Glutamatergic neuron (in vitro differentiated cells): ENCODE data around the gene CC2D1A. TPM values are rescaled to one million over a fixed set of nuclear protein-coding genes. Genes with fewer than 3 reads are reported as not detected.

Experiments used
- DNase-seq: peaks from one replicate; pipeline ENCODE4 v3.0.0; 2022
- H3K27ac Mint-ChIP-seq: one replicate; pipeline ENCODE4 v1.8.0; 2020; ENCODE audit warnings: mild to moderate bottlenecking, mixed read lengths, inconsistent platforms; ENCODE audit not compliant: unreplicated experiment
- H3K27me3 Mint-ChIP-seq: one replicate; pipeline ENCODE4 v1.8.0; 2020; ENCODE audit warnings: mild to moderate bottlenecking, moderate library complexity, mixed read lengths, inconsistent platforms; ENCODE audit not compliant: unreplicated experiment
- H3K36me3 Mint-ChIP-seq: one replicate; pipeline ENCODE4 v1.8.0; 2020; ENCODE audit warnings: mild to moderate bottlenecking, mixed read lengths, inconsistent platforms; ENCODE audit not compliant: unreplicated experiment
- H3K4me1 Mint-ChIP-seq: one replicate; pipeline ENCODE4 v1.8.0; 2020; ENCODE audit warnings: mild to moderate bottlenecking, low read depth, mixed read lengths, inconsistent platforms; ENCODE audit not compliant: unreplicated experiment
- H3K4me3 Mint-ChIP-seq: one replicate; pipeline ENCODE4 v1.8.0; 2020; ENCODE audit warnings: mild to moderate bottlenecking, mixed read lengths, inconsistent platforms; ENCODE audit not compliant: unreplicated experiment
- H3K9me3 Mint-ChIP-seq: one replicate; pipeline ENCODE4 v1.8.0; 2020; ENCODE audit warnings: mild to moderate bottlenecking, moderate library complexity, mixed read lengths, inconsistent platforms; ENCODE audit not compliant: unreplicated experiment
- CTCF ChIP-seq: fragments of 200-600 bp; sonication (generic); IDR thresholded peaks from one replicate; pipeline ENCODE4 v1.5.0; 2021; ENCODE audit not compliant: partially characterized antibody, unreplicated experiment
- long read RNA-seq: library from polyadenylated mRNA; unstranded; transcript quantifications from one replicate; pipeline ENCODE4 v2.0.0, GENCODE V29; 2020; ENCODE audit not compliant: unreplicated experiment
- total RNA-seq: library from RNA; stranded (reverse); fragmentation: NEBNext Ultra II Directional; extraction: Animal tissue kit (Norgen Biotek cat#: 25700); gene quantifications from one replicate; pipeline ENCODE4 v1.2.1, GENCODE V29; 2021; ENCODE audit not compliant: unreplicated experiment

CC2D1A gene
- total RNA-seq, result 56.3 TPM
- long read RNA-seq, partial matches to known transcripts, result 4 of 10 reads
- long read RNA-seq, other reads (novel, unspliced or antisense), result 5 of 10 reads

- Mint-ChIP-seq H3K27ac (no peak within 1 kb of the TSS), H3K27me3 (no peaks in the 10 kb centered on the region), H3K4me1 (no peaks in the 10 kb centered on the region), H3K4me3 (peak within 1 kb of the TSS; percentile 79), H3K36me3 (no peaks in the 10 kb centered on the region), H3K9me3 (peaks cover 7% of the 10 kb centered on the region)
- no peak for TF ChIP-seq CTCF
- DNase-seq, result peak; percentile 93
Measured at GRCh38 chr19:13905634-13906520, at the start of gene CC2D1A, which contains the start of gene BRME1. Gene CC2D1A, plus strand, starts transcription at chr19:13906201. Its CDS starts 241 bp downstream, at chr19:13906442. Gene BRME1, minus strand, starts transcription at chr19:13906117. Its CDS starts 1,225 bp downstream, at chr19:13904892.

GRCh38 chr19:13856497-13856896, 49.5 kb upstream of the CC2D1A start:
- Mint-ChIP-seq H3K9me3 (no peaks in the 10 kb centered on the region), H3K4me1 (no peaks in the 10 kb centered on the region), H3K27ac (peak overlapping the region; percentile 73), H3K4me3 (no peak overlapping the region), H3K27me3 (peaks cover 2% of the 10 kb centered on the region), H3K36me3 (no peaks in the 10 kb centered on the region)
- no peak for TF ChIP-seq CTCF
- DNase-seq, result no peak

DNA sequence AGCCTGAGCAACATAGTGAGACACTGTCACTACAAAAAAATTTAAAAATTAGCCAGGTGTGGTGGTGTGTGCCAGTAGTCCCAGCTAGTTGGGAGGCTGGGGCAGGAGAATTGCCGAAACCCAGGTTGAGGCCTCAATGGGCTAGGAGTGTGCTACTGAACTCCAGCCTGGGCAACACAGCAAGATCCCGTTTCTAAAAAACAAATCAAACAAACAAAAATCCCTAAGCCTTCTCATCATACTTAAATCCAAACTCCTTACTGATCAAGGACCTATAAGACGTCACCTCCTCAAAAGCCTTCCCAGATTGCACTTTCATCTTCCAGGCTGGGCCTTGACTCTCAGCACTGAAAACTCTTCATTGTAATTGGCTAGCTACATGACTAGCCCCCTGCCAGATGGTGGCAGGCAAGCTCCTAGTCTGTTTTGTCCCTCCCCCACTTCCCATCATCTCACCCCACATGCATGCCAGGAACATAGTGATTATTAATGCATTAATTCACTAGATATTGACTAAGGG, 46.6 kb upstream of the CC2D1A start:
- Mint-ChIP-seq H3K27me3 (peaks cover 12% of the 10 kb centered on the region), H3K27ac (no peak overlapping the region), H3K9me3 (peaks cover 3% of the 10 kb centered on the region), H3K4me1 (peaks cover 2% of the 10 kb centered on the region), H3K36me3 (no peaks in the 10 kb centered on the region), H3K4me3 (no peak overlapping the region)
- no peak for TF ChIP-seq CTCF
- DNase-seq, result no peak

DNA sequence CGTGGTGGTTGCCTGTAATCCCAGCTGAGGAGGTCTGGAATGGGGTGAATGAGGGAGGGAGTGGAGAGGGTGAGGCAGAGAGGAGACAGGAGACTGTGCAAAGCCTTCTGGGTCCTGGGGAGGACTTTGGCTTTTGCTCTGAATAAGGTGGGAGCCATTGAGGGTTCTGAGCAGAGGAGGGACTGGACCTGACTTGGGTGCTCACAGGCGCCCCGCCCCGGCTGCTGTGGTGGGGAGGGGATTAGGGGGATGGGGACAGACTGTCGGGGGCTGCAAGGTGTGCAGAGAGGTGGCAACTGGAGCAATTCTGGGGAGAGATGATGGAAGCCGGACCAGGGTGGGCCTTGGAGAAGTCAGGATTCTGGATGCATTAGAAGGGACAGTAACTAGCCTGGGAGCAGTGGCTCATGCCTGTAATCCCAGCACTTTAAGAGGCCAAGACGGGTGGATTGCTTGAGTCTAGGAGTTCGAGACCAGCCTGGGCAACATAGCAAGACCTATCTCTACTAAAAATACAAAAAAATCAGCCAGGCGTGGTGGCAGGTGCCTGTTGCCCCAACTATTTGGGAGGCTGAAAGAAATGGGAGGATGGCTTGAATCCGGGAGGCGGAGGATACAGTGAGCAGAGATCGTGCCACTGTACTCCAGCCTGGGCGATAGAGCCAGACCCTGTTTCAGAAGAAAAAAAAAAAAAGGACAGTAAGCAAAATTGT, 45.2 kb upstream of the CC2D1A start:
- TF ChIP-seq CTCF, result no peak
- no peak for DNase-seq
- Mint-ChIP-seq H3K4me1 (peaks cover 2% of the 10 kb centered on the region), H3K4me3 (no peak overlapping the region), H3K27me3 (peaks cover 15% of the 10 kb centered on the region), H3K9me3 (peaks cover 3% of the 10 kb centered on the region), H3K27ac (no peak overlapping the region), H3K36me3 (no peaks in the 10 kb centered on the region)

GRCh38 chr19:13861392-13861713, 44.6 kb upstream of the CC2D1A start:
- no peak for DNase-seq
- Mint-ChIP-seq H3K27me3 (peaks cover 19% of the 10 kb centered on the region), H3K27ac (no peak overlapping the region), H3K4me3 (peak overlapping the region; percentile 68), H3K36me3 (no peaks in the 10 kb centered on the region), H3K4me1 (peaks cover 2% of the 10 kb centered on the region), H3K9me3 (peaks cover 5% of the 10 kb centered on the region)
- TF ChIP-seq CTCF, result no peak
